HUES6 (cell line): Measurements from ENCODE around the gene CEP164.
A peak's percentile ranks its signal among the peaks of the same experiment; 100 is the strongest.

ENCODE experiments used
- H3K27ac ChIP-seq: 2 replicates; pipeline ENCODE4 v1.7.0; 2013; ENCODE audit warnings: low read depth, mild to moderate bottlenecking, low read length, inconsistent platforms
- H3K27me3 ChIP-seq: 2 replicates; pipeline ENCODE4 v1.6.1; 2013; ENCODE audit warnings: low read length; ENCODE audit not compliant: control insufficient read depth, insufficient read depth
- H3K36me3 ChIP-seq: 2 replicates; pipeline ENCODE4 v1.6.1; 2013; ENCODE audit warnings: low read length; ENCODE audit not compliant: control insufficient read depth, insufficient read depth
- H3K4me1 ChIP-seq: 2 replicates; pipeline ENCODE4 v1.6.1; 2013; ENCODE audit warnings: low read length; ENCODE audit not compliant: control insufficient read depth, insufficient read depth
- H3K4me3 ChIP-seq: 2 replicates; pipeline ENCODE4 v1.5.1; 2013; ENCODE audit warnings: low read depth, low read length
- H3K9ac ChIP-seq: one replicate; pipeline ENCODE4 v1.6.1; 2013; ENCODE audit warnings: mild to moderate bottlenecking, low read length
- H3K9me3 ChIP-seq: 2 replicates; pipeline ENCODE4 v1.6.1; 2013; ENCODE audit warnings: low read depth, low read length; ENCODE audit not compliant: control insufficient read depth, insufficient read depth

CEP164 gene

GRCh38 chr11:117328375-117329010 lies 839 bp downstream of the CEP164 start:
- peaks cover 7% of the 10 kb centered on the region for H3K4me1 ChIP-seq
- peak overlapping the region; percentile 83 for H3K4me3 ChIP-seq
- H3K9me3 ChIP-seq: no peaks in the 10 kb centered on the region
- H3K27me3 ChIP-seq: no peaks in the 10 kb centered on the region
- H3K27ac ChIP-seq: no peak overlapping the region
- H3K36me3 ChIP-seq: no peaks in the 10 kb centered on the region
- H3K9ac ChIP-seq: peak overlapping the region; percentile 61

GRCh38 chr11:117332843-117333242 lies 5.2 kb downstream of the CEP164 start:
- H3K36me3 ChIP-seq: 0 out of 2 replicates have a peak, but pooled peaks cover 4% of the 10 kb centered on the region
- H3K27me3 ChIP-seq: no peaks in the 10 kb centered on the region
- no peaks in the 10 kb centered on the region for H3K9me3 ChIP-seq
- no peak overlapping the region for H3K27ac ChIP-seq
- H3K4me1 ChIP-seq: peaks cover 7% of the 10 kb centered on the region
- H3K4me3 ChIP-seq: no peak overlapping the region
- no peak overlapping the region for H3K9ac ChIP-seq

GRCh38 chr11:117333917-117334316 lies 6.3 kb downstream of the CEP164 start:
- H3K9me3 ChIP-seq: no peaks in the 10 kb centered on the region

GRCh38 chr11:117334896-117335295 lies 7.2 kb downstream of the CEP164 start:
- Histone ChIP-seq H3K4me3 (no peak overlapping the region), H3K36me3 (0 out of 2 replicates have a peak, but pooled peaks cover 8% of the 10 kb centered on the region), H3K9ac (no peak overlapping the region), H3K27me3 (no peaks in the 10 kb centered on the region), H3K9me3 (no peaks in the 10 kb centered on the region), H3K27ac (no peak overlapping the region), H3K4me1 (no peaks in the 10 kb centered on the region)

More at GRCh38 chr11:117333917-117334316, 6.3 kb downstream of the CEP164 start:
- no peak overlapping the region for H3K9ac ChIP-seq
- H3K27ac ChIP-seq: no peak overlapping the region
- H3K4me3 ChIP-seq: no peak overlapping the region
- H3K36me3 ChIP-seq: 0 out of 2 replicates have a peak, but pooled peaks cover 4% of the 10 kb centered on the region
- H3K27me3 ChIP-seq: no peaks in the 10 kb centered on the region
- peaks cover under 1% of the 10 kb centered on the region; the same call in 1 of the 2 replicates for H3K4me1 ChIP-seq

GRCh38 chr11:117335399-117335798 lies 7.7 kb downstream of the CEP164 start:
- Histone ChIP-seq H3K4me1 (no peaks in the 10 kb centered on the region), H3K36me3 (peaks cover 13% of the 10 kb centered on the region; the same call in 1 of the 2 replicates), H3K27me3 (no peaks in the 10 kb centered on the region)

GRCh38 chr11:117337076-117337475 lies 9.4 kb downstream of the CEP164 start:
- Histone ChIP-seq H3K9me3 (no peaks in the 10 kb centered on the region), H3K4me1 (no peaks in the 10 kb centered on the region), H3K4me3 (no peak overlapping the region), H3K27ac (no peak overlapping the region), H3K9ac (no peak overlapping the region), H3K36me3 (peaks cover 15% of the 10 kb centered on the region; the same call in 1 of the 2 replicates), H3K27me3 (no peaks in the 10 kb centered on the region)

More at GRCh38 chr11:117335399-117335798, 7.7 kb downstream of the CEP164 start:
- Histone ChIP-seq H3K9ac (no peak overlapping the region), H3K4me3 (no peak overlapping the region), H3K9me3 (no peaks in the 10 kb centered on the region), H3K27ac (no peak overlapping the region)

- Histone ChIP-seq H3K27ac (no peak overlapping the region), H3K27me3 (no peaks in the 10 kb centered on the region), H3K9ac (no peak overlapping the region), H3K4me1 (no peaks in the 10 kb centered on the region), H3K36me3 (peaks cover 26% of the 10 kb centered on the region), H3K4me3 (no peak overlapping the region), H3K9me3 (no peaks in the 10 kb centered on the region)
Observed at GRCh38 chr11:117345039-117345438, 17.4 kb downstream of the CEP164 start.

- no peak overlapping the region for H3K27ac ChIP-seq
- no peak overlapping the region for H3K9ac ChIP-seq
- H3K36me3 ChIP-seq: peaks cover 25% of the 10 kb centered on the region
- H3K4me1 ChIP-seq: no peaks in the 10 kb centered on the region
- no peak overlapping the region for H3K4me3 ChIP-seq
- H3K9me3 ChIP-seq: no peaks in the 10 kb centered on the region
- H3K27me3 ChIP-seq: no peaks in the 10 kb centered on the region
Observed at GRCh38 chr11:117354550-117354949, 26.9 kb downstream of the CEP164 start.

- Histone ChIP-seq H3K4me3 (no peak overlapping the region), H3K9me3 (no peaks in the 10 kb centered on the region), H3K4me1 (no peaks in the 10 kb centered on the region), H3K27ac (no peak overlapping the region), H3K9ac (no peak overlapping the region), H3K27me3 (no peaks in the 10 kb centered on the region), H3K36me3 (peaks cover 23% of the 10 kb centered on the region)
Observed at GRCh38 chr11:117356126-117356890, 28.7 kb downstream of the CEP164 start.

GRCh38 chr11:117361432-117361831 lies 33.8 kb downstream of the CEP164 start:
- no peak overlapping the region for H3K9ac ChIP-seq
- H3K9me3 ChIP-seq: no peaks in the 10 kb centered on the region
- no peak overlapping the region for H3K4me3 ChIP-seq
- peaks cover 39% of the 10 kb centered on the region for H3K36me3 ChIP-seq
- no peaks in the 10 kb centered on the region for H3K27me3 ChIP-seq
- H3K27ac ChIP-seq: no peak overlapping the region
- no peaks in the 10 kb centered on the region for H3K4me1 ChIP-seq

GRCh38 chr11:117366248-117366647 lies 38.6 kb downstream of the CEP164 start:
- H3K9ac ChIP-seq: no peak overlapping the region
- no peak overlapping the region for H3K4me3 ChIP-seq
- H3K27ac ChIP-seq: no peak overlapping the region
- H3K9me3 ChIP-seq: no peaks in the 10 kb centered on the region
- no peaks in the 10 kb centered on the region for H3K27me3 ChIP-seq
- peaks cover 50% of the 10 kb centered on the region for H3K36me3 ChIP-seq
- no peaks in the 10 kb centered on the region for H3K4me1 ChIP-seq
